ENCODE results near the gene SLC66A1. TPM values are rescaled to one million over a fixed set of nuclear protein-coding genes. Genes with fewer than 3 reads are reported as not detected.

SLC66A1 gene
- total and polyA plus RNA-seq, 9 of the 15 experiments (the other 6 are each of a cell fraction or from before 2014, with no cell fraction given), result 1.2 to 40.8 (median 18.6) TPM

DNA sequence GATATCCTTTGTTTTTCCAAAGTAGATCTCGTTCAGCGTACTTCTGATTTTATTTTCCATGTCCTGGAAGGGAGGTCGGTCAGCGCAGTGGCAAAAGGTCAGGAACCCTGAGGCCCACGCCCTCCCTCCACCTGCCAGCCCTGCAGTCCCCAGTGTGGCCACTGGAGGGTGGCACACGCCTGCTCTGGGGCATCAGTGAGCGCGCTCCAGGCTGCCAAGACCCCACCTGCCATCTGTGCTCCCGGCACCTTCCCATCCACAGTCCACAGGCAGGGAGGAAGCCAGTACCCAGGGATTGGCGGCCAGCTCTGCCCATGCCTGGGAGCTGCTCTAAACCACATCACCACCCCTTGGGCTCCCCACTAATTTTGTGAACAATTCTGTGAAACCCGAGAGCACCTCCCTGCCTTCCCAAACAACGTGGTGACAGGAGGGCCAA, 32.3 kb downstream of the SLC66A1 start:
- CTCF ChIA-PET (ENCODE audit: low intra/inter-chr PET ratio), result interaction anchor here (0.8 to 2.7 kb wide), 4 partner anchors 238 to 310 kb away, joined by 3 to 29 read pairs (median 3); no protein-coding TSS in a partner anchor
- intact Hi-C loops (cut with micrococcal nuclease), result loop anchor here (1.0 to 5.0 kb wide), 2 partner anchors 238 to 309 kb away; no protein-coding TSS in a partner anchor
- Histone ChIP-seq H3K79me2 (ENCODE audit: control insufficient read depth, insufficient read depth, low read length) (no peaks in the 10 kb centered on the region), H3K9me1 (ENCODE audit: control insufficient read depth, insufficient read depth, low read length) (peaks cover 8% of the 10 kb centered on the region), H3K27ac (ENCODE audit: extremely low read depth, low read depth, low read length) (no peak overlapping the region), H3K9me3 (replicated peaks; ENCODE audit: control insufficient read depth, insufficient read depth, low read depth, low read length) (no peaks in the 10 kb centered on the region), H3K4me3 (no peak overlapping the region), H2AFZ (ENCODE audit: low read depth, low read length) (no peak overlapping the region), H3K9ac (ENCODE audit: insufficient read depth in 1 of 2, low read depth in 2 of 2, low read length in 2 of 2) (no peak overlapping the region), H4K20me1 (replicated peaks; ENCODE audit: control insufficient read depth, insufficient read depth, low read length) (peaks cover 14% of the 10 kb centered on the region; the same call in 1 of the 2 replicates), H3K27me3 (ENCODE audit: control insufficient read depth in 2 of 2, insufficient read depth in 2 of 2, low read length in 2 of 2) (no peaks in the 10 kb centered on the region), H3K4me2 (ENCODE audit: insufficient read depth, low read length) (no peak overlapping the region), H3K36me3 (ENCODE audit: control insufficient read depth, insufficient read depth, low read length) (peaks cover 42% of the 10 kb centered on the region; the same call in 2 of the 3 replicates), H3K4me1 (replicated peaks in 1 of 2; ENCODE audit: control insufficient read depth in 2 of 2, insufficient read depth in 2 of 2, low read length in 2 of 2) (peaks cover 4 to 42% of the 10 kb centered on the region in 2 experiments; a peak in 4 of 5 replicates)
- in situ Hi-C loops (cut with MboI), result loop anchor here (5.0 kb wide), 1 partner anchor 308 kb away; no protein-coding TSS in a partner anchor
- WGBS (ENCODE audit: insufficient coverage, low coverage, missing lambda C conversion rate), result 71% methylated on average over 12 of the region's 12 CpGs
- peak; percentile 70 for FAIRE-seq
- BruUV-seq (replicated peaks), result no TSS peak
- ATAC-seq, result peak; percentile 87
- peak; percentile 67 to 79 (median 74) for DNase-seq (ENCODE audit: extremely low read depth in 1 of 4, low spot score in 3 of 4)
- POLR2A ChIA-PET, result no interaction called here
- TF ChIP-seq, protein P1, sequence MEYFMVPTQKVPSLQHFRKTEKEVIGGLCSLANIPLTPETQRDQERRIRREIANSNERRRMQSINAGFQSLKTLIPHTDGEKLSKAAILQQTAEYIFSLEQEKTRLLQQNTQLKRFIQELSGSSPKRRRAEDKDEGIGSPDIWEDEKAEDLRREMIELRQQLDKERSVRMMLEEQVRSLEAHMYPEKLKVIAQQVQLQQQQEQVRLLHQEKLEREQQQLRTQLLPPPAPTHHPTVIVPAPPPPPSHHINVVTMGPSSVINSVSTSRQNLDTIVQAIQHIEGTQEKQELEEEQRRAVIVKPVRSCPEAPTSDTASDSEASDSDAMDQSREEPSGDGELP (CRISPR knock-in tag; IDR thresholded peaks at IDR 0.05; ENCODE audit: borderline replicate concordance), result peak; percentile 12; the same call in 1 of the 2 replicates
- 0 out of 2 replicates have a peak, but pooled peaks have one; percentile 26 for TF ChIP-seq ESRRA (IDR thresholded peaks at IDR 0.05; ENCODE audit: borderline replicate concordance, low read depth)
- TF ChIP-seq, protein P2, sequence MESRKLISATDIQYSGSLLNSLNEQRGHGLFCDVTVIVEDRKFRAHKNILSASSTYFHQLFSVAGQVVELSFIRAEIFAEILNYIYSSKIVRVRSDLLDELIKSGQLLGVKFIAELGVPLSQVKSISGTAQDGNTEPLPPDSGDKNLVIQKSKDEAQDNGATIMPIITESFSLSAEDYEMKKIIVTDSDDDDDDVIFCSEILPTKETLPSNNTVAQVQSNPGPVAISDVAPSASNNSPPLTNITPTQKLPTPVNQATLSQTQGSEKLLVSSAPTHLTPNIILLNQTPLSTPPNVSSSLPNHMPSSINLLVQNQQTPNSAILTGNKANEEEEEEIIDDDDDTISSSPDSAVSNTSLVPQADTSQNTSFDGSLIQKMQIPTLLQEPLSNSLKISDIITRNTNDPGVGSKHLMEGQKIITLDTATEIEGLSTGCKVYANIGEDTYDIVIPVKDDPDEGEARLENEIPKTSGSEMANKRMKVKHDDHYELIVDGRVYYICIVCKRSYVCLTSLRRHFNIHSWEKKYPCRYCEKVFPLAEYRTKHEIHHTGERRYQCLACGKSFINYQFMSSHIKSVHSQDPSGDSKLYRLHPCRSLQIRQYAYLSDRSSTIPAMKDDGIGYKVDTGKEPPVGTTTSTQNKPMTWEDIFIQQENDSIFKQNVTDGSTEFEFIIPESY (CRISPR knock-in tag; IDR thresholded peaks at IDR 0.05), result 0 out of 2 replicates have a peak, but pooled peaks have one; percentile 42
- TF ChIP-seq, protein P3, sequence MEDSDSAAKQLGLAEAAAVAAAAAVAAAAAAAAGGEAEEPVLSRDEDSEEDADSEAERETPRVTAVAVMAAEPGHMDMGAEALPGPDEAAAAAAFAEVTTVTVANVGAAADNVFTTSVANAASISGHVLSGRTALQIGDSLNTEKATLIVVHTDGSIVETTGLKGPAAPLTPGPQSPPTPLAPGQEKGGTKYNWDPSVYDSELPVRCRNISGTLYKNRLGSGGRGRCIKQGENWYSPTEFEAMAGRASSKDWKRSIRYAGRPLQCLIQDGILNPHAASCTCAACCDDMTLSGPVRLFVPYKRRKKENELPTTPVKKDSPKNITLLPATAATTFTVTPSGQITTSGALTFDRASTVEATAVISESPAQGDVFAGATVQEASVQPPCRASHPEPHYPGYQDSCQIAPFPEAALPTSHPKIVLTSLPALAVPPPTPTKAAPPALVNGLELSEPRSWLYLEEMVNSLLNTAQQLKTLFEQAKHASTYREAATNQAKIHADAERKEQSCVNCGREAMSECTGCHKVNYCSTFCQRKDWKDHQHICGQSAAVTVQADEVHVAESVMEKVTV (CRISPR knock-in tag; IDR thresholded peaks at IDR 0.05), result peak; percentile 56
- TF ChIP-seq ZNF263 (CRISPR knock-in tag; IDR thresholded peaks at IDR 0.05; ENCODE audit: borderline replicate concordance), result no peak
- TF ChIP-seq, protein P4, sequence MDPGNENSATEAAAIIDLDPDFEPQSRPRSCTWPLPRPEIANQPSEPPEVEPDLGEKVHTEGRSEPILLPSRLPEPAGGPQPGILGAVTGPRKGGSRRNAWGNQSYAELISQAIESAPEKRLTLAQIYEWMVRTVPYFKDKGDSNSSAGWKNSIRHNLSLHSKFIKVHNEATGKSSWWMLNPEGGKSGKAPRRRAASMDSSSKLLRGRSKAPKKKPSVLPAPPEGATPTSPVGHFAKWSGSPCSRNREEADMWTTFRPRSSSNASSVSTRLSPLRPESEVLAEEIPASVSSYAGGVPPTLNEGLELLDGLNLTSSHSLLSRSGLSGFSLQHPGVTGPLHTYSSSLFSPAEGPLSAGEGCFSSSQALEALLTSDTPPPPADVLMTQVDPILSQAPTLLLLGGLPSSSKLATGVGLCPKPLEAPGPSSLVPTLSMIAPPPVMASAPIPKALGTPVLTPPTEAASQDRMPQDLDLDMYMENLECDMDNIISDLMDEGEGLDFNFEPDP (CRISPR knock-in tag; IDR thresholded peaks at IDR 0.05), result no peak
- peak; percentile 68; the same call in 1 of the 2 replicates for TF ChIP-seq MYNN (IDR thresholded peaks at IDR 0.05)
- TF ChIP-seq MYNN (CRISPR knock-in tag; IDR thresholded peaks at IDR 0.05), result no peak
- TF ChIP-seq, protein P5, sequence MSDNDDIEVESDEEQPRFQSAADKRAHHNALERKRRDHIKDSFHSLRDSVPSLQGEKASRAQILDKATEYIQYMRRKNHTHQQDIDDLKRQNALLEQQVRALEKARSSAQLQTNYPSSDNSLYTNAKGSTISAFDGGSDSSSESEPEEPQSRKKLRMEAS (CRISPR knock-in tag; IDR thresholded peaks at IDR 0.05), result 0 out of 2 replicates have a peak, but pooled peaks have one; percentile 16
- peak; percentile 83 for TF ChIP-seq SMC3 (conservative IDR thresholded peaks at IDR 0.05; ENCODE audit: insufficient read depth, low read depth, low read length)

Measured in K562 (cell line).